Dermis lymphatic vessel endothelial cell (primary cell): Measurements from ENCODE around the gene PACRGL. TPM values are rescaled to one million over a fixed set of nuclear protein-coding genes. Genes with fewer than 3 reads are reported as not detected.

ENCODE experiments used
- total RNA-seq: library from RNA; depleted of rRNA; stranded (reverse); fragments of >200 nt; gene quantifications from 2 replicates; pipeline ENCODE4 v1.2.1, GENCODE V29; 2014

The PACRGL gene
- 14.1 and 18.5 TPM in 2 replicates for total RNA-seq

DNA sequence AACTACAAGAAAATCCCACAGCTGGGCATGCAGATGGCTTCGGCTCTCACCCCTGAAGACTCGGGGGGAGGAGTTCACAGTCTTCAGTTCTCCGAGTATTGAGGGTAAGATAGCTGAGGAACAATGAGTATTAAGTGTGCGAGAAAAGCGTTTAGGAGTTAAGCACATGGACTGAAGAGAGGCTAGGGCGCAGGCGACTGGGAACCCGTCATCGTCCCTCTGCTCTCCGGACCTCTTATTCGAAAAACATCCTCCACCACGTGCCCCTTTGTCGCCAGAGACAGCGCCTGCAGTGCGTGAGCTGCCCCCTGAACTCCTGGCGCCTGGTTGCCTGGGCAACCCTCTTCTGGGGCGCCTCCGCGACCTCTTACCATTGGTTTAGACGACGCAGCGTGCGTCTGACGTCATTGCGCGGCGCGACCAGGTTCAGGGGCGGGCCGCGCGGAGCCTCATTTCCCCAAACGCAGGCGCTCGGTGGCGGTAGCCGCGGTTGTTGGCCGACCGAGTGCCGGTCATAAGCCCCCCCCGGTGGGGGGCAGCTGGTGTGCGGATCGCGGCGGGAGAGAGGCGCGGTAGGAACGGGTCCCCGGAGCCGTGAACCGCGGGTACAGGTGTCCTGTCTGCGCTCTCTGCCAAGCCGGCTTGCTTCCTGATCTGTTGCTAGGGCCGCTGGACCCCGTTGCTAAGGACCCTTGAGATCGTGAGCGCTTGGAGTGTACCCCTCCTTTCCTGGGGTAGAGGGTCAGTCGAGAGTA, at the start of gene PACRGL:
Gene PACRGL (plus strand): TSS at position 452 of the 755 bp plus-strand sequence. CDS start 4,024 bp downstream, outside the sequence.

